Activated CD8-positive, alpha-beta memory T cell treated with anti-CD3 and anti-CD28 coated beads for 48 hours (primary cell): ENCODE measurements around the gene PLEKHM1.
A peak's percentile ranks its signal among the peaks of the same experiment; 100 is the strongest.
"Not testable (repeated sequence)": the region's sequence is repeated elsewhere in the genome, so short reads cannot be mapped to it uniquely, and the experiment has no call there.

Experiments used
- DNase-seq, 3 experiments: peaks; one replicate each; pipeline ENCODE4 v3.0.0-alpha.2; 2020; ENCODE audit warnings: low read depth in 2 of 3, low spot score in 2 of 3

The PLEKHM1 gene

GRCh38 chr17:45461524-45462327 is 28.8 kb downstream of the PLEKHM1 start:
- DNase-seq = peak in 1 of 3 experiments; percentile 14

- DNase-seq = not testable (repeated sequence)
Observed at GRCh38 chr17:45460422-45460821, 30.1 kb downstream of the PLEKHM1 start.

- not testable (repeated sequence) for DNase-seq
Observed at GRCh38 chr17:45454341-45454740, 36.2 kb downstream of the PLEKHM1 start.

GRCh38 chr17:45453731-45454130 is 36.8 kb downstream of the PLEKHM1 start:
- DNase-seq = not testable (repeated sequence)

GRCh38 chr17:45453225-45453534 is 37.3 kb downstream of the PLEKHM1 start:
- DNase-seq = not testable (repeated sequence)

- not testable (repeated sequence) for DNase-seq
Observed at GRCh38 chr17:45452329-45453224, 37.9 kb downstream of the PLEKHM1 start.

- not testable (repeated sequence) for DNase-seq
Observed at GRCh38 chr17:45451660-45452059, 38.9 kb downstream of the PLEKHM1 start.

GRCh38 chr17:45451131-45451530 is 39.4 kb downstream of the PLEKHM1 start:
- DNase-seq = no peak

- DNase-seq = not testable (repeated sequence)
Observed at GRCh38 chr17:45449708-45450329, 40.7 kb downstream of the PLEKHM1 start.

- DNase-seq = not testable (repeated sequence)
Observed at GRCh38 chr17:45449260-45449659, 41.3 kb downstream of the PLEKHM1 start.

- DNase-seq = not testable (repeated sequence)
Observed at GRCh38 chr17:45448483-45448882, 42.0 kb downstream of the PLEKHM1 start.

- not testable (repeated sequence) for DNase-seq
Observed at GRCh38 chr17:45448066-45448465, 42.5 kb downstream of the PLEKHM1 start.

GRCh38 chr17:45447650-45448049 is 42.9 kb downstream of the PLEKHM1 start:
- not testable (repeated sequence) for DNase-seq

- DNase-seq = not testable (repeated sequence)
Observed at GRCh38 chr17:45446872-45447625, 43.5 kb downstream of the PLEKHM1 start.

GRCh38 chr17:45445901-45446743 is 44.4 kb downstream of the PLEKHM1 start:
- DNase-seq = peak in 1 of 3 experiments; percentile 24

GRCh38 chr17:45444856-45445820 is 45.4 kb downstream of the PLEKHM1 start:
- not testable (repeated sequence) for DNase-seq

GRCh38 chr17:45444301-45444700 is 46.2 kb downstream of the PLEKHM1 start:
- not testable (repeated sequence) for DNase-seq

- not testable (repeated sequence) for DNase-seq
Observed at GRCh38 chr17:45443371-45444260, 46.9 kb downstream of the PLEKHM1 start.
